GM19438 (cell line): ENCODE measurements around the gene TRIP12.
"Not testable (repeated sequence)": the region's sequence is repeated elsewhere in the genome, so short reads cannot be mapped to it uniquely, and the experiment has no call there.

Source experiments
- ATAC-seq: cut with Tn5 transposase; IDR thresholded peaks from one replicate; pipeline ENCODE4 v1.9.1; 2021; ENCODE audit warnings: low read depth; ENCODE audit not compliant: unreplicated experiment

The TRIP12 gene

DNA sequence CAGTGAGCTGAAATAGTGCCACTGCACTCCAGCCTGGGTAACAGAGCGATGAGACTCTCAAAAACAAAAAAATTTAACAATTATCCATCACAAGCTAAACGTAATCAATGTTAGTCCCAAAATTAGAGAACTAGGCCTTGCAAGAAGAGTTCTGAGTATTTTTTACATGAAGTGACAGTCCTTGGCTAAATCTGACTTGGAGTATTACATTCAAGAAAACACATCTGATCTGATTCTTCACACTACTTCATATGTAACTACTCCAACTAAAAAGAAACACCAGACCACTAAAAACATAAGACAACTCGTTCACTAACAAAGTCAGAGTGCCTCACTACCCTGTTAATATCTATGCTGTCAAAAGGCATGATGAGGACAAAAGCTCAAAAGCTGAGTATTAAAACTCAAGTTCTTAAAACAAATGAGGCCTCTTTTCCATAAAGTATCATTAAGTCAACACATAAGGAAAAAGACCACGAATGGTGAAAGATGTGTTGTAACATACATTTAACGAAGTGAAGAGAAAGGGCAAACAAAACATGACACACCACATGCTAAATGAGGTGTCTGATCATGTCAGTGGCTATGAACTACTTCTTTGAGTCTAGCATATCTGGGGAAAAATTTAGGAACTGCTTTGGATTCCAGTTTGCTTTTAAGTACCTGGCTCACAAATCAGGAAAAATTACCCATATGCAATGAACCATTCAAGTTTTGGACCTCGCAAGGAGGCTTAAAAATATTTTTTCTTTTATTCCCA is 42.4 kb downstream of the TRIP12 start:
- no peak for ATAC-seq

DNA sequence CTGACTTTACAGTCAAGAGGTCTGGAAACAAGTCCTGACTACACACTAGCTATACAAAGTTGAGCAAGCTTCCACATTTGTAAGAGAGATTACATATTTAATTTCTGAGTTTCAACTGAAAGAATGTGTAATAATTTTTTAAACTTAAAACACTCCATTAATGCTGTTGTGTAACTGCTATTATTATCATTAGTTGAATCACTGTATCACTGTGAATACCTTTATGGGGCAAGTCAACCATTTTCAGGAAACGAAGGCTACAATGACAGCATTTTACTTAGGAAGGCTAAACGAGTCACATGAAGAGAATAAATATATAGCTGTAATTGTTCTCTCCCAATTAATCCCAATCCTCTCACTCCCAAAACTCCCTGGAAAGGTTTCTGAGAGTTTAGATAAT is 46.3 kb downstream of the TRIP12 start:
- ATAC-seq, result no peak

DNA sequence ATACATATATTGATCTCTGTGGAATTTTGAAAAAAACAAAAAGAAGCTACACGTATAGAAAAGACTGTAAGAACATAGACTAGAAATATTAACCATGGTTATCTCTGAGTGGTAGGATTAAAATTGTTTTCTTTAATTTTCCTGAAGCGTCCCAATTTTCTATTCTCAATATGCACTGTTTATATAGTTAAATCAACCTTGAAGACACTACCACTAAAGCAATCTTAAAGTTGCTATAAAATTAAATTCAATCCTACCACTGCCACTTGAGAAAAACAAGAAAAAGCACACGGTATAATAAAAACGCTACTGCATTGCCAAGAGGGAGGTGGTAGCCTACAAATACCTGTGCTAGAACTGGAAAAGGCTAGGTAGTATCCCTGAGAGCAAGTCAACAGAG is 47.2 kb downstream of the TRIP12 start:
- ATAC-seq, result no peak

DNA sequence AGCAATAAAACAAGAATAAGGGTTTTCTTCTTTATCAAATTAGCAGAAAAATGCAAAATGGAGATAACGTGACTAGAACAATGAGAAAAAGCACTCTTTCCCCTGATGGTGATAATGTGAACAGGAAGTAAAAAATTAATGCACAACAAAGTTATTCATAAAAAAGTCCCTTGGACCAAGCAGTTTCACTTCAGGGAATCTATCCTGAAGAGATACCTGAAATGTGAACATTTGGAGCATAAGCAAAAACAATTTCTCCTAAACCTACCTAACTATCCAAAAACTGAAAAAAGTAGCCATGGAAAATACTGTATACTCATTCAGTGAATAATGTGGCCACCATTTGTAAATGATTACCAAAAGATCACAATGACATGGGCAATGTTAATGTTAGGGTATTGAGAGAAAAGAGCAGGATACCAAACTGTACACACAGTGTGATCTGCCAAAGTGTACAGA is 48.7 kb downstream of the TRIP12 start:
- peak; percentile 87 for ATAC-seq

DNA sequence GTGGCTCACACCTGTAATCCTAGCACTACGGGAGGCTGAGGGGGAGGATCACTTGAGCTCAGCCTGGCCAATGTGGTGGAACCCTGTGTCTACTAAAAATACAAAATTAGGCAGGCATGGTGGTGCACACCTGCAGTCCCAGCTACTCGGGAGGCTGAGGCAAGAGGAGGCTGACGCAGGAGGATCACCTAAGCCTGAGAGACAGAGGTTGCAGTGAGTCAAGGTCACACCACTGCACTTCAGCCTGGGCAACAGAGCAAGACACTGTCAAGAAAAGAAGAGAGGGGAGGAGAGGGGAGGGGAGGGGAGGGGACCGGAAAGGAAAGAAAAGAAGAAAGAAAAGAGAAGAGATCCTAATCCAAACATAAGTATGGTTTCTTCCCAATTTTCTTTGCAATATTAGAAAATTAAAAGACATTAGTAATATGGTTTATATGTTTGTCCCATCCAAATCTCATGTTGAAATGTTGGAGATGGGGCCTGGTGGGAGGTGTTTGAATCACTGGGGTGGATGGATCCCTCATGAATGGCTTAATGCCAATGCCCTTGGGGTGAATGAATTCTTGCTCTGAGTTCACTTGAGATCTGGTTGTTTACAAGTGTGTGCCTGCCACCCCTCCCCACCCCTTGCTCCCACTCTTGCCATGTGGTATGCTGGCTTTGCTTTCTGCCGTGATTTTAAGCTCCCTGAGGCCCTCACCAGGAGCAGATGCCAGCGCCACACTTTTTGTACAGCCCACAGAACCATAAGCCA is 50.7 kb downstream of the TRIP12 start:
- no peak for ATAC-seq

DNA sequence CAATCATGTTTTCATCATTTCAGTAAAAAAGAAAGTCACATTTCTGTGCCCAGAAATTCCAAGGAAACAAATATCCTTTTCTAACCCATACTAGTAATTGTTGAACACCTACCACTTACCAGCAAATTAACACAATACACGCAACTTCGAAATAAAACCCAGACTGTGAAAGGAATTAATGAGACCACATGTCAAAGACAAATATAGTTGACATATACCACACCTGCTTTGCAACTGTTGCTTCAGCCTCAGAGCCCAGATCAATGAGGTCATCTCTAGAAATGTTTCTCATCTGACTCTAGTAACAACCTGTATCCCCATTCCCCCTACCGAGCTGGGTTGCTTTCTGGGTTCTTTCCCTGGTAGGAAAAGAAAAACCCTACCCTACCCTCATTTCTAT is 52.6 kb downstream of the TRIP12 start:
- no peak for ATAC-seq

DNA sequence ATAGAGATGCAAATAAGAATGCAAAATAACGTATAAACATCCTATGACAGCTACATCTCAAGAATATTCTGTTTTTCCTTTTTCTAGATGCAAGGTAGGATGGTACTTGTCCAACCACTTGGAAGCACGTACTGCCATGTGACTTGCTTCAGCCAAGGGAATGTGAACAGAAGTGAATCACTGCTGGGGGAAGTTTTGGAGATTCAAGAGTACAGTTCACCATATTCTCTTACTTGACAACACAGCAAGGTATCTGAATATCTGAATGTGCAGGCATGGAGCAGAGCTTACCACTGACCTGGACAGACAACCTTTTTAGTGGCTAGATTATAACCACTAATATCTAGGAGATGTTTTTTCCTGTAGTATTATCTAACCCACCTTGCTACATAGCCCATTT is 53.0 kb downstream of the TRIP12 start:
- ATAC-seq, result no peak

DNA sequence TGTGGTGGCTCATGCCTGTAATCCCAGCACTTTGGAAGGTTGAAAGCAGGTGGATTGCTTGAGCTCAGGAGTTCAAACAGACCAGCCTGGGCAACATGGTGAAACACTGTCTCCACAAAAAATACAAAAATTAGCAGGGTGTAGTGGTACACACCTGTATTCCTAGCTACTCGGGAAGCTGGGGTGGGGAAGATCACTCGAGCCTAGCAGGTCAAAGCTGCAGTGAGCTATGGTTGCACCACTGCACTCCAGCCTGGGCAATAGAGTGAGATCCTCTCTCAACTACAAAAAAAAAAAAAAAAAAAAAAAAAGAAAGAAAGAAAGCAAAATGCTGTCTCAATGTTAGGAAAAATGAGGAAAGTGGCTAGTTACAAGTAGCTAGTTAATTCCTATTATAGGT is 56.8 kb downstream of the TRIP12 start:
- no peak for ATAC-seq

DNA sequence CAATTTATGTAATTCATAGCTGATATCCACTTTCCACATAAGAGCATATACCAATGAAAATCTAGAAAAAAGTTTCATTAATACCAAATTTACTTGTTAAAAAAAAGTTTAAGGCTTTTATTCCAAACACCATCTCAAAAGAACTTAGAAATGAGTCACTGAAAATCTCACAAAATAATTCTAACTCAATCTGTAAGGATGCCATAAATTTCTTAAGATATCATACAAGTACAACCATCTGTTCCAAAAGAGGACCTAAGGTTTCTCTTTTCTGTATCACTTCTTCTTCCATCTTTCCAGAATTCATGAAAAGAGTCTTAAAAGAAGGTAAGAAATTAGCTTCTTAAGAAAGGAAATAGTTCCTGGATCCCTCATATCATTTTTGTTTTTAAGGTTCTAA is 60.4 kb downstream of the TRIP12 start:
- ATAC-seq, result no peak

DNA sequence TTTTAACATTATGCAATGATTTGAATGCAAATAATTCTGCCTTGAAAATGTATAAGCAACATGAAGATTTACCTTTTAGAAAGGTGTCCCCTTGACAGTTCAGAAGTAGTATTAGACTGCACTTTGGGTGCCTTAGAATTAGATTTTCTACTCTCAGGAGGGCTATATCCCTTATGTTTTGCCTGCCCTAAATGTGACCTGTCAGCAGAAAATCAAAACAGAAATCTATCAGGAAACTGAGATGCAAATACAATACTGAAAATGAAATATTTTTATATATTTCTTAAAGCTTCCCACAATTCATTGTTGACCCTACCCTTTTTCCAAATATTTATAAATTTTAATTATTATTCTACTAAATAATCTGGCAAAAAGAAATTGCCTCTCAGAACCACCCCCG is 61.5 kb downstream of the TRIP12 start:
- ATAC-seq, result no peak

DNA sequence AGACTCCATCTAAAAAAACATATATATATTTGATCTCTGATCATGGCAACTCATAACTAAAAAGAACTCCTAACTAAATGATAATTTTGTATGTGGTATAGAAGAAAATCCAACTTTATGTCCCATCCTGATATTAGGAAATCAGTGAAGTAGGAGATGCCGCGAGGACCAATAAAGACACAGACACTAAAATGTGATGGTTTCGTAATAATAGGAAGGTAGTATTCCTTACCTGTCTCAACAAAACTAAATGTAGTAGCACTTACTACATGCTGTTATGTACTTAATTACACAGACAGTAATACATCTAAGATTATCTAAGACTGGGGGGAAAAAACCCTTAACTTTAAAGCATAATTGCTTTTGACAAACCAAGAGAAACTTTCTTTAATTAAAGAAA is 63.5 kb downstream of the TRIP12 start:
- no peak for ATAC-seq

DNA sequence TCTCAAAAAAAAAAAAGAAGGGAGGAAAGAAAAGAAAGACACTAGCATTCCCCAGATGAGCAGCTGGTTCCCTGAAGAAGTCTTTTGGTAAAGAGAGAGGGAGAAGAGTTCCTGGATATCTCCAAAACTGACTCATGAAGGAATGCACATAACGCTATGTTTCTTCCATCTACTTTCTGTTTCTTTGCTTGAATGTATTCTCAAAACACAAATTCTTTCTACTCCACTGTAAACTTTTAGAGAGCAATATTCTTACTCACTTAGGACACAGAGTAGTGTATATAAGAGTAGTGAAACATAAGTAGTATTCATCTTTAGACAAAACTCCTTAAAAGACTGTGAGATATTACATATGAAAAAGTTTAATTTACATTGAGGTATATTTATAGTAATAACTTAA is 64.2 kb downstream of the TRIP12 start:
- ATAC-seq, result no peak

DNA sequence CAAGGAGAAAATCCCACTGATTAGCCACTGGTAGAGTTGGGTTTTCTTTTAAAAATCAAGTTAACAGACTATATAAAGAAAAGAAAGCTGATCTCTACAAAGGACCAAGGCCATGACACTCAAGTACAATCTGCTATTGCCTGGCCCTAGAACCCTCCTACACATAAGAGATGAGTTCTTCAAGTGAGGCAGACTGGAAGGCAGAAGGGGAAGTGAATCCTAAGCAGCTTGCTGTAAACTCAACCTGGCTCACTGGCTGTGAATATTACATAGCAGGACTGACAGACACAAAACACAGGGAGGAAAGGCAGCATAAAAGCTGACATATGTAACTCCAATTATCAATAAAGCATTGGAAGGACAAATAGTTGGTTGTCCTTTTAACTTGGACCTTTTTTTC is 65.4 kb downstream of the TRIP12 start:
- peak; percentile 64 for ATAC-seq

DNA sequence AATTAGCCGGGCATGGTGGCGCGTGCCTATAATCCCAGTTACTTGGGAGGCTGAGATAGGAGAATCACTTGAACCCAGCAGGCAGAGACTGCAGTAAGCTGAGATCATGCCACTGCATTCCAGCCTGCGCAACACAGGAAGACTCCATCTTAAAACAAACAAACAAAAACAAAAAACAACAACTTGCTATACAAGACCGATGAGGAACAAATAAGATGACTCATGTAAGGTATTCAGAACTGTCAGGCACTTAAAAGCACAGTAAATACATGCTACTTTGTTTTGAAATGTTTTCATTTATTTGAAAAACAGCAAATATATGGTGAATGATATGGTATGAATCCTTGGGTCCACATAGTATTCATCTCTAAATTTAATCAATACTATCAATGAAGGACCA is 66.7 kb downstream of the TRIP12 start:
- ATAC-seq, result no peak

DNA sequence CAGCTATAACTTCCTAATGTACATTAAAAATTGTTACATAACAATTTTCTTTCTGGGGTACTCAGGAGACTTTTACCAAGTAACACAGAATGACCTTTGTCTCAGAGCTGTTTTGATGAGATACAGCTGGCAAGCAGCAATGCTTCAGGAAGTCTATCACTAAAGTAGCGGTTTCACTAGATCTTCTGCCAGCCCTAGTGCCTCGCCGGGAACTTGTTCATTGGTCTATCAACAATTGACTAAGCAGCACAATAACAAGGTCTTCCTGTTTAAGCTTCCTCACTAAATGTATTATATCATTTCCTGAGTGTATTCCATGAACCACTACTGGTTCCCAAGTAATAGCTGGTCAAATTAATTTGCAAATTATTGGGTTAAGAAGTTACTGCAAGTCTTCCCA is 69.2 kb downstream of the TRIP12 start:
- no peak for ATAC-seq

DNA sequence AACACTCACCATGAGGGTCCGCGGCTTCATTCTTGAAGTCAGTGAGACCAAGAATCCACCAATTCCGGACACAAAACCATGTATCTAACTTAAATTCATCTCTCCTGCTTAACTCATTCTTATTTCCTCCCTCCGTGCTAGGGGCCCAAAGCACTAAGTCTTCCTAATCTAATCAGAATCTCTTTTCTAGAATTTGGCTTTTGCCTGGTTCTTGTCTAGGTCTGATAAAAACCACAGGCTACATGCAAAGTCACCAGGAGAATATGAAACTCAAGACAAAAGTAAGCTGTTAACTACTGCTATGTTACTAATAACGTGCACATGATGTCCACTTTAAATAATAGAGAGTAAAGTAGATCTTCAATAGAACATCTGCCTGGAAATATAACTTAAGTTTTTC is 69.9 kb downstream of the TRIP12 start:
- no peak for ATAC-seq

DNA sequence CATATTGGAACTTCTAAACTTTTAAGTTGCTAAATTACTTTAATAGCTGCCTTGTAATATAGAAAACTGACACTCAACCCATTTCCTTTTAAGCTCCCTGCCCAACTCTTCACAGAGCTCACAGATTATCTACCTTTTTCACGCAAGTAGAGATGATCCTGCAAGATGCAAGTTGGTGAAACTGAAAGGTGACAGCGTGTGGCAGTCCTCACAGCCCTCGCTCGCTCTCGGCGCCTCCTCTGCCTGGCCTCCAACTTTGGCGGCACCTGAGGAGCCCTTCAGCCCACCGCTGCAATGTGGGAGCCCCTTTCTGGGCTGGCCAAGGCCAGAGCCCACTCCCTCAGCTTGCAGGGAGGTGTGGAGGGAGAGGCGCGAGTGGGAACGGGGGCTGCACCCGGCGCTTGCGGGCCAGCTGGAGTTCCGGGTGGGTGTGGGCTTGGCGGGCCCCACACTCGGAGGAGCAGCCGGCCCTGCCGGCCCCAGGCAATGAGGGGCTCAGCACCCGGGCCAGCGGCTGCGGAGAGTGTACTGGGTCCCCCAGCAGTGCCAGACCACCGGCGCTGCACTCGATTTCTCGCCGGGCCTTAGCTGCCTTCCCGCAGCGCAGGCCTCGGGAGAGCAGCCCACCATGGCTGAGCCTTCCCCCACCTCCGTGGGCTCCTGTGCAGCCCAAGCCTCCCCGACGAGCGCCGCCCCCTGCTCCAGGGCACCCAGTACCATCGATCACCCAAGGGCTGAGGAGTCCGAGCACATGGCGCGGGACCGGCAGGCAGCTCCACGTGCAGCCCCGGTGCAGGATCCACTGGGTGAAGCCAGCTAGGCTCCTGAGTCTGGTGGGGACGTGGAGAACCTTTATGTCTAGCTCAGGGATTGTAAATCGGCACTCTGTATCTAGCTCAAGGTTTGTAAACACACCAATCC is 71.2 kb downstream of the TRIP12 start:
- ATAC-seq, result not testable (repeated sequence)

DNA sequence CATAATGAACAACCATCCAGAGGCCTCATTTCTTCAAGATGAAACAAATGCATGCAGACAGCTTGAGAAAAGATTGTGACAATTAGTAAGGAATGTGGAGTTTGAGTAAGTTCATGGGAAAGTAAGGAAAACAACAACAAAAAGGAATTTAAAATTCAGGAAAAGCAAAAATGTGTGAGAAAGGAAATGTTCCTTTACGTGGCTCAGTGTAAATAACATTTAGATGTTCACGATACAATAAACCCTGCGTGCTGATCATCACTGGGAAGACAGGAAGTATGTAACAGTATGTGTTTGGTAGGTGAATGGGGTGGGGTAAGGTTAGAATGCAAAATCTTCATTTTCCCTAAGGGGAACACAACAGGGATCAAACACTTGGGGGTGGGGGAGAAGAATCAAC is 72.7 kb downstream of the TRIP12 start:
- ATAC-seq, result no peak

DNA sequence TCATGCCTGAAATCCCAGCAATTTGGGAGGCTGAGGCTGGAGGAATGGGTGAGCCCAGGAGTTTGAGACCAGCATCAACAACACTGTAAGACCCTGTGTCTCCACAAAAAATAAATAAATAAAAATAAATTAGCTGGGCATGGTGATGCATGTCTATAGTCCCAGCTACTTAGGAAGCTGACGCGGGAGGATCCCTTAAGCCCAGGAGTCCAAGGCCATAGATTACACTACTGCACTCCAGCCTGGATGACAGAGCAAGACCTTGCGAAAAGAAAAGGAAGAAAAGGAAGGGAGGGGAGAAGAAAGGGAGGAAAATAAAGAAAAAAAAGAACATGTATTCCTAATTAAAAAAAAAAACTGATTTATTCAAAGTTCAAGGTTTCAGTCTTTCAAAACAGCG is 78.2 kb downstream of the TRIP12 start:
- no peak for ATAC-seq

DNA sequence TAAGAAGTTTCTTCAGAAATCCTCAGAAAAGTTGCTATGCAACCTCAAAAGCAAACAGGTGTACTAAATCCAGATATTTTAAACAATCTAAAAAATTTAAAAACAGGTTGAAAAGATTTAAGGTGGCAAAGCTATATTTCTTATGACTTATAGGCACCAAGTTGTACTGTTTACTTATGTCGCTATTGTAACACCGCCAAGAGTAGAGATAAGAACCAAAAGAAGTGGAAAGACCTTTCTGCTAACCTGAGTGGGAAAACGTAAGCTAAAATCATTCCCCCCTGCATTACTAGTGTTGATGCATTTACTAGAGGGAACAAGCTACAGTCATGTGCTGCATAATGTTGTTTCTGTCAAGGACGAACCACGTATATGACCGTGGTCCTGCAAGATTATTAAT is 83.1 kb downstream of the TRIP12 start:
- ATAC-seq, result no peak

DNA sequence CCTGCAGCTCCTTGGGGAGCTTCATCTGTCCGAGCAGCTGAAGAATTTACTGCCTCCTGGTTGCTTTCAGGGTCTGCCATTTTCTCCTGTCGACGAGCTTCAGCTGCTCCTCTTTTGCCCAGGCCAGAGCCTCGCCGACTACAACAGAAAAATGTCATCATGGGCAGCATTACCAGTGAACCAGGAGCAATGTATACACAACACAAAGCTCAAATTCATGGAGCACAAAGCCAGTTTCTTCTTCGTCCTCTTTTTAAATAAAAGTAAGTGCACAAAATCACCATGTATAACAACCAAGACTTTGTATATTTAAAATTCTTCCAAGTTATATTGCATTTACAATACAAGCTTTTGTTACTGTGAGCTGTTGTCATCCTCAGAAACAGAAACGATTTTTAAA is 85.0 kb downstream of the TRIP12 start:
- no peak for ATAC-seq
